Measurements from ENCODE around the gene TMX2.
A peak's percentile ranks its signal among the peaks of the same experiment; 100 is the strongest.

TMX2 gene

DNA sequence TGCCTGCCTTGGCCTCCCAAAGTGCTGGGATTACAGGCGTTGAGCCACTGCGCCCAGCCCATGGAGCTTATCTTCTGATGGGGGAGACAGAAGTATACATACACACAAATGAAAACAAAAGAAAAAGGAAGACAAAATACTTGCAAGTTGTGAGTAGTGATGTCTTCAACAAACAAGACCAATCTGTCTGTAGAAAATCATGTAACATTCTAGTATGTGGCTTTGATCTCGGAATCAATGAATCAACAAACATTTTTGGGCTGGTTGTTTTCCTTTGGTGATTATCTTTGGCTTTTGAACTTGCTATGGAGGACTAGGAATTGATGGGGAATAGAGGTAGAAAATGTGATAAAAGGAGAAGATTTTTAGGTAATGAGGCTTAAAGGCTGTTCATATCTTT lies 45.8 kb downstream of the TMX2 start:
- TF ChIP-seq, protein P1, sequence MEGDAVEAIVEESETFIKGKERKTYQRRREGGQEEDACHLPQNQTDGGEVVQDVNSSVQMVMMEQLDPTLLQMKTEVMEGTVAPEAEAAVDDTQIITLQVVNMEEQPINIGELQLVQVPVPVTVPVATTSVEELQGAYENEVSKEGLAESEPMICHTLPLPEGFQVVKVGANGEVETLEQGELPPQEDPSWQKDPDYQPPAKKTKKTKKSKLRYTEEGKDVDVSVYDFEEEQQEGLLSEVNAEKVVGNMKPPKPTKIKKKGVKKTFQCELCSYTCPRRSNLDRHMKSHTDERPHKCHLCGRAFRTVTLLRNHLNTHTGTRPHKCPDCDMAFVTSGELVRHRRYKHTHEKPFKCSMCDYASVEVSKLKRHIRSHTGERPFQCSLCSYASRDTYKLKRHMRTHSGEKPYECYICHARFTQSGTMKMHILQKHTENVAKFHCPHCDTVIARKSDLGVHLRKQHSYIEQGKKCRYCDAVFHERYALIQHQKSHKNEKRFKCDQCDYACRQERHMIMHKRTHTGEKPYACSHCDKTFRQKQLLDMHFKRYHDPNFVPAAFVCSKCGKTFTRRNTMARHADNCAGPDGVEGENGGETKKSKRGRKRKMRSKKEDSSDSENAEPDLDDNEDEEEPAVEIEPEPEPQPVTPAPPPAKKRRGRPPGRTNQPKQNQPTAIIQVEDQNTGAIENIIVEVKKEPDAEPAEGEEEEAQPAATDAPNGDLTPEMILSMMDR (IDR thresholded peaks at IDR 0.05; ENCODE audit: insufficient read depth, low read length, poor library complexity, severe bottlenecking) = no peak
- DNase-seq (ENCODE audit: extremely low read depth, insufficient read length) = no peak
- Histone ChIP-seq H3K27me3 (replicated peaks; ENCODE audit: control insufficient read depth, insufficient read depth, low read length) (no peaks in the 10 kb centered on the region), H3K36me3 (ENCODE audit: control insufficient read depth, insufficient read depth, low read length) (no peaks in the 10 kb centered on the region), H3K4me3 (replicated peaks; ENCODE audit: low read depth, low read length) (no peak overlapping the region)

DNA sequence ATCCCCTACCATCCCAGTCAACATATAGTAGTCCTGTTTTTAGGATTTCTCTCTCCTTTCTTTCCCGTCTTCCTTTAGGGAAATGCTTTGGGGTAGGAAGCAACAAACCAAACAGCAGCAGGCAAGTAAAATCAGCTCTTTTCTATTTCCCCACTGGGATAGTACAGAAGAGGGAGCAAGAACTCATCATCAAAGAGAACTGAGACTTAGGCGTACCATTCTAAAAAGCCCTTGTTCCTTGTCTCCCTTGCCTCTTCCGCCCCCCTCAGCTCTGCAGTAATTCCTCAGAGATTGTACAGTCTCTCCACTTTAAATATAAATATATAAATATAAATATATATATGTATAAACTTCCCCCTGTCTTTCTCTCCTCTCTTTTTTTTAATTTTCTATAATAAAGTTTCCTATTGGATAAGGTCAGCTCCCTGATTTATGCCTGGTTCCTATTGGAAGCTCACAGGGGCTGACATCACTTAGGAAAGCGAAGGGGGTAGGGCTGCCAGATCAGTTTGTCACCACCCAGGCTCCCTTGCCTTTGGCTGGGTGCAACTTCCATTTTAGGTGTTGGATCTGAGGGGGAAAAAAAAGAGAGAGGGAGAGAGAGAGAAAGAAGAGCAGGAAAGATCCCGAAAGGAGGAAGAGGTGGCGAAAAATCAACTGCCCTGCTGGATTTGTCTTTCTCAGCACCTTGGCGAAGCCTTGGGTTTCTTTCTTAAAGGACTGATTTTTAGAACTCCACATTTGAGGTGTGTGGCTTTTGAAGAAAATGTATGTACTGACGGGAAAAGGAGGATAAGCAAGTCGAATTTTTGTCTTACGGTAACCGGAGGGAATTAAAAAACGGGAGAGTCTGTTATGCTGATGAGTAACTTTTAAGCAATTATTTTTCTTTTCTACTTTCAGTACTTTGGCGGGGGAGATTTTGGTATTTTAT lies 49.2 kb downstream of the TMX2 start, which contains the start of gene CTNND1:
Gene CTNND1, plus strand, starts transcription at position 502 of the 934 bp plus-strand sequence. CDS start 29,677 bp downstream, outside the sequence.
- no peaks in the 10 kb centered on the region for H3K36me3 ChIP-seq (ENCODE audit: control insufficient read depth, insufficient read depth, low read length)
- no peaks in the 10 kb centered on the region for H3K27me3 ChIP-seq (replicated peaks; ENCODE audit: control insufficient read depth, insufficient read depth, low read length)
- DNase-seq (ENCODE audit: extremely low read depth, insufficient read length) = peak; percentile 59
- TF ChIP-seq, protein P1 (IDR thresholded peaks at IDR 0.05; ENCODE audit: insufficient read depth, low read length, poor library complexity, severe bottlenecking) = no peak
- peak within 1 kb of the TSS; percentile 54 for H3K4me3 ChIP-seq (replicated peaks; ENCODE audit: low read depth, low read length)

DNA sequence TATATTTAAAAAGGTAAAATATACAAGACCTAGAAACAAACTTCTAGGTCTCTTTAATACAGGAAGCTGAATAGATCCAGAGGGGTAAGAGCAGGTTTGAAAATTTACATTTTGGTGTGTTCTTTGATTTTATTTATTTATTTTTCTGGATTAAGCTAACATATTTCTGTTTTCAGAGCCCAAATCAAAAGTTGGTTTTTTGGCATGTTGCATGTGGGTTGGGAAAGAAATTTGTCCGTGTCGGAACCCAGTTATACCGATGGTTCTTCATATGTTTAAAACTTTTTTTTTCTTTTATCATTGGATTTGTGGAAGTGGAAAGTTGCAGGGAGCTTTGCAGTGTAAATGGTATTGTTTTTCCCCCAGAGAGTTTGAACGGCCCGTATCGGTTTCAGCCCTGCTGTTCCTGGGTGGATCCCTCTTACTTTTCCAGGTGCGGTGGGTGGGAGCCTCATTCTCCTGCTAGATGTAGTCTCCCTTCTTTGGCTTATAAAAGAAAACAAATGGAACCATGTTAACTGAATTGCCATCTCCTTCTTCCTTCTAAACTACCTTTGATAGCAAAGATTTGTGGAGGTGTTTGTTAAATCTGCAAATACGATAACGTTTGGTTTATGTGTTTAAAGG lies 50.0 kb downstream of the TMX2 start:
- no peaks in the 10 kb centered on the region for H3K27me3 ChIP-seq (replicated peaks; ENCODE audit: control insufficient read depth, insufficient read depth, low read length)
- H3K36me3 ChIP-seq (ENCODE audit: control insufficient read depth, insufficient read depth, low read length) = no peaks in the 10 kb centered on the region
- peak overlapping the region; percentile 54 for H3K4me3 ChIP-seq (replicated peaks; ENCODE audit: low read depth, low read length)
- TF ChIP-seq, protein P1 (IDR thresholded peaks at IDR 0.05; ENCODE audit: insufficient read depth, low read length, poor library complexity, severe bottlenecking) = no peak
- no peak for DNase-seq (ENCODE audit: extremely low read depth, insufficient read length)

DNA sequence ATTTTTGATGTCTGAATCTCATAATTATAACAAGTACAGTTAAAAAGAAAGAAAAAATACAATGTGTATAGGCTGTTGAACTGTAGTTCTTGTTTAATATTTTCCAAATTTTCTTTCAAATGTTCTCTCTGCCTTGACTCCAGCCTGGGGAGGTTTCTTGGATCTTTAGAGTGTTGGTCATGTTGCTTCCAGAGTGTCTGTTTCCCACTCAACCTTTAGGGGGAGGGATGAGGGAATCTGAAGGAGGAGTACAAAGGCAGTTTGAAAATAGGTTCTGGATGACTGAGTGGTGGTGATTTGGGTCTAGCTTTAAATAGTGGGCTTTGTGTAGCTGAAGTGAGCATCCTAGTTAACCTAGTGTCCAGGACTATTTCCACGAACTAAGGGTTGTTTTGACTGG lies 51.2 kb downstream of the TMX2 start:
- peak overlapping the region; percentile 31 for H3K4me3 ChIP-seq (replicated peaks; ENCODE audit: low read depth, low read length)
- H3K36me3 ChIP-seq (ENCODE audit: control insufficient read depth, insufficient read depth, low read length) = no peaks in the 10 kb centered on the region
- DNase-seq (ENCODE audit: extremely low read depth, insufficient read length) = no peak
- H3K27me3 ChIP-seq (replicated peaks; ENCODE audit: control insufficient read depth, insufficient read depth, low read length) = no peaks in the 10 kb centered on the region
- TF ChIP-seq, protein P1 (IDR thresholded peaks at IDR 0.05; ENCODE audit: insufficient read depth, low read length, poor library complexity, severe bottlenecking) = no peak

DNA sequence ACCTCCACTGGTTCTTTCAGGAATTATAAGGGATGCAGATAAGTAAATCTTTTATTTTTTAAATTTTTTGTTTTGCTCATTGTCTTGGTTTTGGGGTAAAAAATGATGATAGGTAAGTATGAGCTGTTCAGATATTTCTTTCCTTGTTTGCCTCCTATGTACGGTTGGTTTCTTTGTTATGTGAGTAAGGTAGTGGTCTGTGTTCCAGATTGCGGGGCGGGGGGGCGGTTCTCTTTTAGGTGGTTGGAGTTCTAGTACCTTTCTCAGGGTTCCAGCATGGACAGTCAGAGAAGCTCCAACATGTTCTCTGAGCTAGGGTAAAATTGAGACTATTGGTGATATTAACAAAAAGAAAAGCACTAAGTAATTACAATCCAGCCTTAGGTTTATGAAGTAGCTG lies 51.6 kb downstream of the TMX2 start:
- DNase-seq (ENCODE audit: extremely low read depth, insufficient read length) = no peak
- Histone ChIP-seq H3K27me3 (replicated peaks; ENCODE audit: control insufficient read depth, insufficient read depth, low read length) (no peaks in the 10 kb centered on the region), H3K4me3 (replicated peaks; ENCODE audit: low read depth, low read length) (no peak overlapping the region; the same call in 1 of the 2 replicates), H3K36me3 (ENCODE audit: control insufficient read depth, insufficient read depth, low read length) (no peaks in the 10 kb centered on the region)
- TF ChIP-seq, protein P1 (IDR thresholded peaks at IDR 0.05; ENCODE audit: insufficient read depth, low read length, poor library complexity, severe bottlenecking) = no peak
